Measurements from ENCODE around the gene MED14.

MED14 gene

DNA sequence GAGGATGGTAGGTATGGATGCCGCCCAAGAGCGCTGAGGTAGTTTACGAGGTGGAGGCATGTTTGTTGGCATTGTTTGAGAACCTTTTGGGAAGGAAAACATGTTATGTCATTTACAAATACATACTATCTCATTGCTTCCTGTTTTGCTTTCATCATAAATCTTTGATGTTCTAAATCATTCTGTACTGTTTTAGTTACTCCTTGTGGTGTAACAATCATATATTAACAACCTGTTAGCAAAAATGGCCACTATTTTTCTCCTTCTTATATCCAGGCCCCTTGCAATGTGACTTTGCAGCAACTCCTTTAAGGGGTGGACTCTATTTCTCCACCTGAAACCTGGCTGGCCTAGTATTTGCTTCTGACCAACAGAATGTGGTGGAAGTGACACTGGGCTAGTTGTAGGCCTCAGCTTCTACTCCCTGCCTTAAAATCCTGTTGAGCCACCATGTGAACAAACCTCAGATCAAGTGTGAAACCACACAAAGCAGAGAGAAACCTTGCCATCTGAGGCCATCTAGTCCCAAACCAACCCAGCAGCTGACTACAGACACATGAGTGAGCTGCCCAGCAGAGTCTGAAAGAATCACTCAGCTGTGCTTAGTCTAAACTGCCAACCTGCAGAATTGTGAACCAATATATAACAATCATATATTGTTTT, 72.1 kb downstream of the MED14 start:
- DNase-seq (ENCODE audit: low read depth), result no peak

DNA sequence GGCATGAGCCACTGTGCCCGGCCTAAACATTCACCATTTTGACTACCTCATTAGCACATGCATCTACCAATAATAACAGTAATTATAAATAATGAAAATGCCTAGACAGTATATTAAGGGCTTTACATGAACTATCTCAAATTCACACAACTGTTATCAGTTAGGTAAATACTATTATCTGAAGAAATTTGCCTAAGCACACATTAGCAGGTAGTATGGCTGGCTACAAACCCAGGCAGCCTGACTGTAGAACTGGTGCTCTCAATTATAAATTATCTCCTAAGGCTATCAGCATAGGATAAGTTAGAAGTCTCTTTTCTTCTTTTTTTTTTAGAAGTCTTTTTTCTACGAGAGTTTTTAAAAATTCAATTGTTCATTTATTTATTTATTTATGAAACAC, 73.9 kb downstream of the MED14 start:
- DNase-seq (ENCODE audit: low read depth), result no peak

DNA sequence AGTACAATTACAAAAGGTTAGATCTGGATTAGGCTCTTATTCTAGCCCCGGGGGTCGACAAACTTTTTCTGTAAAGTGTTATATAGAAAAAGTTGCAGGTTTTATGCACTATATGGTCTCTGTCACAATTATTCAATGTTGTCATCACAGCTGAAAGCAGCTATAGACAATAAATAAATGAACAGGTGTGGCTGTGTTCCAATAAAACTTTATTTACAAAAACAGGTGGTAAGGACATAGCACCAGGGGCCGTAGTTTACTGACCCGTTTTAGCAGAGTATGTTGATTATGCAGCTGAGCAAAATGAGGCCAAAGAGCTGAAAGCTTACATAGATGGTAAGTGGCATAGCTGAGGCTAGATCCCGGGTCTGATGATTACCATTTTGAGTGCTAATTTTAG, 75.0 kb downstream of the MED14 start:
- DNase-seq (ENCODE audit: low read depth), result no peak

DNA sequence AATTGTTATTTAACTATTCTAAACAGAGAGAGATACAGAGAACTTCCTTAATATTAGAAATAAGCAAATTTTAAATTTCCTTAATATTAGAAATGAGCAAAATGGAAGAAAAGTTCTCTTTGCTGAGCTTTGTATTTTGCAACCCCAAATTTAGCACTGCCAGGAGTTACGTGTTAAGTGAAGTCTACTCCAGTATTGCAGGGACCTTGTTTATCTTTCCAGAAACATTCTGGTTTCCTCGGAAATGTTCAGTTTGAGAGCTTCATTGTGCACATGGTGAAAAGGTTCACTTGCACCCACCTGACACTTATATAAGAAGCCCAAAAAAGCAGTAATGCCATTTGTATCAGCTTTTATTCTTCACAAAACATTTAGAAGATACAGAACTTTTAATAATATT, 81.8 kb downstream of the MED14 start:
- no peak for DNase-seq (ENCODE audit: low read depth)

DNA sequence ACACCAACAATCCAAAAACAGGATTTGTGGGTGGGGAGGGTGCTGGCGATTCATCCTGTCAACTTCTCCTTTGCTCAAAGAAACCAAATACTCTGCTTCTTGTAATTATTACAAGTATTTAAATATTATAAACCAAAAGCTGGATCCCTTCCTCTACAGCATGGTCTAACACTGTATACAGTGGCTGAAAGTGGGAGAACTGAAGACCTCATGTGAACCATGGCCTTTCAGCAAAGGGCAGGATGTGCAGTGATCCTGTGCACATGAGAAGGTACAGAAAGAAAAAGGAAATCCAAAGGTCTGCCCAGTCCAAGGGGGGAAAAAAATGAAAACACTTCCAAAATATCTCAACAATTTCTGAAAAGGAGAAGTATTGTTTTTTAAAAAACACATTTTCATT, 82.7 kb downstream of the MED14 start:
- no peak for DNase-seq (ENCODE audit: low read depth)

DNA sequence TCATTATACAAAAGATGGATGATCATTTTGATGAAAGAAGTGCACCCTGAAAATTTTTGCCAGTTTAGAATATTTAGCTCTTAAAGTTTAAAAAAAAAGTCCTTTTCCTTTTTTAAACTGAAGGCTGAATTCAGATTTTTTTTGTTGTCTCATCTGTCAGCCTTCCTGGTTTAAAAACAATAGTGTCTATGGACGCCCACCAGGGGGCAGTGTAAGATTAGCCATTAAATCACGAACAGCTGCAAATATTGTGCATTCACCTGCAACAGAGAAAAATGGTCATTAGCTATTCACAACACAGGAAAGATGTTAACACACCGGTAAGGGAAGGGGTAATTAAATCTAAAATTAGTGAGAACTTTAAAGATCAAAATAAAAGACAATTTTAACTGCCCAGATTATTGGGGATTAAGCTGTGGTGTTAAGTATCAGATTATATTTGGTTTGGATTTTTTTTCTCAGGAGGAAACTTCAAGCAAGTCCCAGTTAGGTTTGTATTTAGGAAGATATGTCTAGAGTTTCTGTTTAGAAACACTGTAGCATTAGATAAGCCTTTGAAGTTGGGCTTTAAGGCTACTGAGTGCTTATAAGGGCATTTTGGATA, 83.6 kb downstream of the MED14 start:
- DNase-seq (ENCODE audit: low read depth), result peak; percentile 55

DNA sequence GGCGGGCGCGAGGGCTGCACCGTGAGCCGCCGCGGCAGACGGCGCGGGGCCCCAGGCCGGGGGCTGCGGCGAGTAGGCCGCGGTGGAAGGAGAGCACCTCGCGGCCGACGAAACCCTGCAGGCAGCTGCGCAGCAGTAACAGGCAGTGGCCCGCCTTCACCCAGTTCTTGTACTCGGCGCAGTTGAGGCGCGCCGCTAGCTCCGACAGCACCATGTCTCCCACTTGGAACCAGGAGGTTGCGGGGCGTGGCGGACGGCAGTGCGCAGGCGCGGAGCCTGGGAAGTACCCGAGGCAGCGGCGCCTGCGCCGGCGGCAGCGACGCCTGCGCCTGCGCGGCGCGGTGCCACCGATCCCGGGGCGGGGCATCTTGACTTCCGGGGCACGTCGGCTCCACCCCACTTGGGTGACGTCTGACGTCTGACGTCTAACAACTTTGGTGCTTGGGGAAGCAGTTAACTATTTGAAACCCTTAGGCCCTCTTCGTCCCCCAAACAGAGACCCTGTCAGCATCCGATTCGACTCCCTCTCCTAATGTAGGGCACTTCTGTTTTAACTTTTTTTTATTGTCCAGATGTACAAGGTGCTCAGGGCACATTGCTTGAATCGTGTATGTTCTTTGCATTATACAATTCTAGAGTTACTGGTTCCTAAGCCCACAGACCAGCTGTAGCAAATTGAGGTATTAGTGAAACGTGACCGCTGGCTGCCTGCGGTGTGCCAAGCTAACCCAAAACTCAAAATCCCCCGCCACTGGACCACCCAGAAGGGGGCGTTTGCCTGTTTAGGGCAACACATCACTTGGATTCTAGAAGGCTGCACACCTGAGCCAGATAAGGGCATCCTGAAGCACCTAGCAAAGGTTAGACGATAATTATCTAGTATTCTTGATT, 87.8 kb downstream of the MED14 start, which contains the start of gene CXorf38:
TSS of gene CXorf38 (minus strand) at position 255 of the 891 bp plus-strand sequence. CDS start at position 214, 41 bp downstream.
- DNase-seq (ENCODE audit: low read depth), result peak; percentile 85

DNA sequence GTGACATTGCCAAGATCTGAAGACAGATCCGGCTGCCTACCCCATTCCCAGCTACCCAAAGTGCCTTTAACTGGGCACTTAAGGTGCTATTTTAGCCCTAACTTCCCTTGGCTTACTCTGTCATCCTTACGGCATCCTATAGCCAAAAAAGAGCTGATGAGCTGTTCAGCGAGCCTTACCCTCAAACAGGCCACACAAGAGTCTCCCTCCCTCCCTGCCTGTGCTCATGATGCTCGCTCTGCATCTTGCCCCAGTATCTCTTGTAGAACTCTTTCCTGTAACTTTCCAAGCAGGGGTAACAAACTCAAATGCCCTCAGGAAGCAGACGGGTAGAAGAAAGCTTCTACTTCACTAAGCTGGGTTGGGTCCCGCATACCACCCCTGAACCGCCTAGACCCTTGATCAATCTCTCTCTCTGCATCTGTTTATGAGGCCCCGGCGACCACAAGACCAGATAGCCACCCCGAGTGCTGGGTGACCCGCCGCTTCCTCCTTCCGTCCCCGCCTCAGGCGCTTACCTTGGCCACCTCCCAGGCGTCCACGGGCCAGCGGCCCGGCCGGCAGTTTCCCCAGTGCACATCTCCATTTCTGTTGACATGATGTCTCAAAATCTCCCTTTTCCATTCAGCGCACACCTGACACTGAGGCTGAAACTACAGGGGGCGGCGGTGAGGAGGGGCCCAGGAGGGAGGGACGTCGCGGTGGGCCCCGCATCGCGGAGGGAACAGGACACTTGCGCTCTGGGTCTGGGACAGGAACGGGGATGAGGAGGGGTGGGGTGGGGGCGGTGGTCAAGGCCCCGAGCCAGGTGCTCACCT, 88.6 kb downstream of the MED14 start:
- DNase-seq (ENCODE audit: low read depth), result no peak

DNA sequence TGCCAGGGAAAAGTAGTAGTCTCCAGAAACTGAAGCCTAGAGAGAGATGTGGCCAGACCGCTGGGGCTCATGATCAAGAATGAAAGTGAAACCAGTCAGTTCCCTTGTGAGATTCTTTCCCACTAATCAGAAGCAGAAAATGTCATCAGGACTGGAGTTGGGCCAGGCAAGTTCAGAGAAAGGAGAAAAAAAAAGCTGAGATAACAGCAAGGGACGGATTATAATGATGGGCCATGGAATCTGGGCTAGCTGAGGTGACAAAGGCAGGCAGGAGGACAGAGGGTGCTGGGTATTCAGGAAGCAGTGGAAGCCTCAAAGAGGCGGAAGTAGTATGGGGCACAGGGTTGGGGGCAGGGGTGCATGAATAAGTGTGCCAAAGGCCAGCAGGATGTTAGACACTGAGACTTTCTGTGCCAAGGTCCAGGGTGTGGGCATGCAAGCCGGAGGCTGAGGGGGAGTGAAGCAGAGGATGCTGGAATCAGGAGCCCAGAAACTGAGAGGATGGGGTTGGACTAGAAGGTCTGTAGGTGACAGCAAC, 90.5 kb downstream of the MED14 start:
- peak; percentile 47 for DNase-seq (ENCODE audit: low read depth)

DNA sequence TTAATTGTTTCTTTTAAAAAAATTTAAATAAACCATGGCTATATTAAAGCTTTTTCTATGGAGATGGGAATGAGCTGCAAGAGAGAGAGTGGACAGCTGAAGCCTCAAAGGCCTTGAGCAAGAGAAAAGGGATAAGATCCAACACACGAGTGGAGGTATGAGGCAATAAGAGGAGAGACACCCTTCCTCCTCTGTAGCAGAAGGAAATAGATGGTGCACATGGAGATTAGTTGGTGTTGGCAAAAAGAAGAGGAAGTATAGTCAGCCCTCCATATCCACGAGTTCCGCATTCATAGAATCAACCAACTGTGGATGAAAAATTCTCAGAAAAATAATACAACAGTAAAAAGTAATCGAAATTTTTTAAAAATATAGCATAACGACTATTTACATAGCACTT, 91.2 kb downstream of the MED14 start:
- DNase-seq (ENCODE audit: low read depth), result peak; percentile 36

DNA sequence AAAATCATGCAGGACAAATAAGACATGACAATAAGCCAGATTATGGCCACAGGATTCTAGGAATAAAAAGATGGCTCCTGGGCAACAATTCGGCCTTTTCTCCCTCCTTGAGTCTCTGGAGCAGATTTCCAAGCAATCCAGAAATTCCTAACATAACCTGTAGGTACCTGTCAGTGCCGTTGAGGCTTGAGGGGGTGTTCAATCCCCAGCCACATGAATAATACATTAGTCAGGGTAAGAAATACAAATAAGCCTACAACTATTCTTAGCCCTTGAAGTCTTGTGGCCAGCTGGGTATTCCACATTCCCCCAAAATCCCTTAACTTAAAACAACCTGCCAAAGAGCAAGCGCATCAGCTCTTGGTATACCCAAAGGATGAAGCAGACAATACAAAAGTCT, 97.7 kb downstream of the MED14 start:
- no peak for DNase-seq (ENCODE audit: low read depth)

DNA sequence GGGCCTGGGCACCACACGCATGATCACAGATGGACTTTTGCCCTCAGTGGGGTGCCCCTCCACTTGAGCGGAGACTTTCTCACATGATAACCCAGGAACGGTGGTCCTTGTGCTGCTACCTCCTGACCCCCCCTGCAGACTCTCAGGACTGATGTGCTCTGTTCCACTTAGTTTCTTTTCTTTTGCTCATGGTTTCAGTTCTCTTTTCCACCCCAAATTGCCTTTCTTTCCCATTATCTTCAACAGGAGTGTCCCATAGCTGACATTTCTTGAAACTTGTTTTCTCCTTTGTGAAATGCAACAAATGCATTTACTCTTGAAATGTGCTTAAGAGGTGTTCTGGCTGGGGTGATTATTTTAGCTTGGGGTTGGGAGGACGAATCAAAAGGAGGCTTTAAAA, 103.1 kb downstream of the MED14 start:
- DNase-seq (ENCODE audit: low read depth), result no peak

DNA sequence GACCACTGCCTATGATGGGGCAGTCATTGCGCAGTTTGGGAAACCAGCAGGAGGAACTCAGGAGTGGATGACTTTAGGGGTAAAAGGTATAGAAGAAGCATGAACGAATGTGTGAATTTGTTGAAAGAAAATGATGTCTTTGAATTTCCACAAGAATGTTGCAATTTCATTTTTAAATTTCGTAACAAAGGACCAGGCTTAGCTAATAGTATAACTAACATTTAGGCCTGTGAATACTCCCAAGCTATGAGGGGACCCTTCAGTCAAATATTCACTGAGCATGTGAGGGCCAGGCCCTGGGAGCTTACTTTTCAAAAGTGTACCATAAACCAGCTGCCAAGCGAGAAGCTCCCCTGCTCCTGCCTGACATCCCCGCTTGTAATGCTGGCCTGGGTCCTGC, 106.8 kb downstream of the MED14 start:
- no peak for DNase-seq (ENCODE audit: low read depth)

DNA sequence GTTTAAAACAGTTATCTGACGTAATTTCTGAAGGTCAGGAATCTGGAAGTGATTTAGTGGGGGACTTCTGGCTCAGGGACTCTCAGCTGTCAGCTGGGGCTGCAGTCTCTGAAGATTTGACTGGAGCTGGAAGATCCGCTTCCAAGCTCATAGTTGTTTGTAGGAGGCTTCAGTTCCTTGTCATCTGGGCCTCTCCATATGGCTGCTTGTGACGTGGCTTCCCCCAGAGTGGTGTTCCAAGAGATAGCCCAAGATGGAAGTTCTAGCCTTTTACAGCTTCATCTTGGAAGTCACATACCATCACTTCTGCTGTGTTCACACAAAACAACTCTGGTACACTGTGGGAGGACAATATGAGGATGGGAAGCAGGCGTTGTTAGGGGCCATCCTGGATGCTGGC, 110.0 kb downstream of the MED14 start:
- no peak for DNase-seq (ENCODE audit: low read depth)

DNA sequence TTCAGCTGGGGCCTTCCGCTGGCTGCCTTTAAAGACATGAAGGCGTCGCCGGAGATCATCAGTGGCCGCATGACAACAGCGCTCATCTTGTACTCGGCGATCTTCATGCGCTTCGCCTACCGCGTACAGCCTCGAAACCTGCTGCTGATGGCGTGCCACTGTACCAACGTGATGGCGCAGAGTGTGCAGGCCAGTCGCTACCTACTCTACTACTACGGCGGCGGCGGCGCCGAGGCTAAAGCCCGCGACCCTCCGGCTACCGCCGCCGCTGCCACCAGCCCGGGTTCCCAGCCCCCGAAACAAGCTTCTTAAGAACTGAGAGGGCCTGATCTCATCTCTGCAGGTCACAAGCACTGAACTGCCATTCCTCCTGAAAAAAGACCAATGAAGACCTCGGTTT, 111.7 kb downstream of the MED14 start:
- DNase-seq (ENCODE audit: low read depth), result no peak

DNA sequence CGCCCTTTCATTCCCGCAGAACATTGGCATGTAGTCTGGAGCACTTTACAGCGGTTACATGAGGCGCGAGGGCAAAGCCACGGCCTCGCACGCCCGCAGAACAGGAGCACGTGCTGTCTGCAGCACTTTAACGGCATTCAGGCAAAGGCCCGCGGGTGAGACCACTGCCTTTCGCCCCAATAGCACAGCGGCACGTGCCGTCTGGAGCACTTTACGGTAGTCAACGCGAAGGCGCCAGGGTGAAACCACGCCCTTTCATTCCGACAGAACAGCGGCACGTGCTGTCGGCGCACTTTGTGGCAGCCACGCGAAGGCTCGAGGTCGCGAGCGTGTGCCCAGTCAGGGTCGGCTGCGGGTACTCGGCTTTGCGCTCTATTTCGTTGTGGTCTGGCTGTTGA, 112.2 kb downstream of the MED14 start, which contains the start of gene MPC1L:
TSS of gene MPC1L (plus strand) at position 290 of the 398 bp plus-strand sequence. CDS start 138 bp downstream, outside the sequence.
- DNase-seq (ENCODE audit: low read depth), result no peak

DNA sequence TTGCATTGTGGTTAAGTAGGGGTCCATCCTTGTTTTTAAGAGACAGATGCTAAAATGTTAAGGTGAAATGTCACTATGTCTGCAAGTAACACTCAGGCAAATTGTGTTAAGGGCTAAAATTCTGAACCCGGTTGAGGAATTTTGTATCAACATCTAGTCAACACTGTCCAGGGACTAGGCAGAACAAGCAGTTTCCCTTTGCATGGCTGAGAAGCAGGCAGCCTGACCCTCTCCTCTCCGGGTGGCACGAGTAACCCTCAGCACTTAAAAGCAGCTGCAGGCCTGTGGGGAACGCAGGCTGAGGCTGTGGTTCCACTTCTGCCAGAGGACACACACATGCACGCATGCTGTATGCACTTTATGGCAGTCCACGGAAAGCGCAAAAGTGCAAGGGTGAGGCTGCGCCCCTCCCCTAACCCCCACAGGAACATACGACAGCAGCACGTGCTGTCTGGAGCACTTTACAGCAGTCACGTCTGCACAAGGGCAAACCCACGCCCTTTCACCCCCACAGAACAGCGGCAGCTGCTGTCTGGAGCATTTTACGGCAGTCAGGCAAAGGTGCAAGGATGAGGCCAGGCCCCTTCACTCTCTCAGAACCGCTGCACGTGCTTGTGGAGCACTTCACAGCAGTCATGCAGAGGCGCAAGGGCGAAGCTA, 112.7 kb downstream of the MED14 start:
- DNase-seq (ENCODE audit: low read depth), result no peak

DNA sequence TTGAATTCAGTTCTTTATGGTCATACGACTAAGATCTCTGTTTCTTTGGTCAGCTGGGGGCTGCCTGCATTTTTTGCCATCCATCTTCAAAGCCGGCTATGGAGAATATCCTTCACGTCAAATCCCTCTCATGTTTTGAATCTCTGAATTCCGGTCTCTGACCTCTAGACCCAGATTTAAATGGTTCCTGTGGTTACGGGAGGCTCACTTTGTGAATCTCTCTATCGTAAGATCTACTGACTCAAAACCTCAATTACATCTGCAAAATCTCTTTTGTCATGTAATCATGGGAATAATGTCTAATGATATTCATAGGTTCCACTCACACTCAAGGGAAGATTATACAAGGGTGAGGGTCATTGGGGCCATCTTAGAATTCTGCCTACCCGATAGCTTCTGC, 117.8 kb downstream of the MED14 start:
- DNase-seq (ENCODE audit: low read depth), result no peak

DNA sequence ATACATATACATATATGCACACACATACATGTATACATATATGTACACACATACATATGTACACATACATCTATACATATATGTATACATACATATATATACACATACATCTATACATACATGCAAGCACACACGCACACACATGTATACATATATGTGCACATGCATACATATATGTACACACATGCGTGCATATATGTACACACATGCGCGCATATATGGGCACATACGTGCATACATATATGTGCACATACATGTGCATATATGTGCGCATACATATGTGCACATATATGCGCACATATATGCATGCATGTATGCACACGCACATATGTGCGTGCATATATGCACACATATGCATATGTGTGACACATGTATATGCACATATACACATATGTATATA, 119.4 kb downstream of the MED14 start:
- no peak for DNase-seq (ENCODE audit: low read depth)

DNA sequence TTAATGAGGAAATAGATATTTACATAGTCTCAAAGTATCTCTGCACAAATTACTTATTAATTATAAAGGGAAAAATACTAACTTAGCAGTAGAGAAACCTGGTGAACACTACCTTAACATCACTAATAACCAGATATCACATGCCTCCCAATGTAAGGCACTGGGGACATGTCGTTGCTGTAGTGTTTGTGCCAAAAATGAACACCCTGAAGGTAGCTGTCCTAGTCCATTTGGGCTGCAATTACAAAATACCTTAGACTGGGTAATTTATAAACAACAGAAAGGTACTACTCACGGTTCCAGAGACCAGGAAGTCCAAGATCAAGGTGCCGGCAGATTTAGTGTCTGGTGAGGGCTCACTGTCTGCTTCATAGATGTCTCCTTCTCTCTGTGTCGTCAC, 122.8 kb downstream of the MED14 start:
- DNase-seq (ENCODE audit: low read depth), result no peak

DNA sequence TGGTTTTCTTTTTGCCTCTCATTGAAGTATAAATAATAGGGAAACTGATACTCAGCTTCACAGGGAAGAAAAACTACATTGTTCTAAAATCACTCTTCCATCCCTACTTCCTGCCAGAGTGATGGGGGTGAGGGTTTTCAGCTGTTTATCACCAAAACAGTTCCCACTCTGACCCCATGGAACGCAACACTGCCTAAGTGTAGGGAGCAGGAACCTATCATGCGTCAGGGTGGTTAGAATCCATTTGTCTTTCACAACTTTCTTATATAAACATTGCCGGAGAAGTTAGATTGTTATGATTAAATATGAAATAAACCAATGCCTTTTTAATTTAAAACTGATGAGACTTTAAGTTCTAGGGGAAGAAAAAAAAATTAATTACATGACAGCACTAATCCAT, 128.0 kb downstream of the MED14 start:
- no peak for DNase-seq (ENCODE audit: low read depth)

All from fibroblast of the conjunctiva (primary cell).